Caco-2 (cell line): Measurements from ENCODE around the gene RNU6-8. TPM values are rescaled to one million over a fixed set of nuclear protein-coding genes. Genes with fewer than 3 reads are reported as not detected.

Source experiments
- Bru-seq: library from RNA; stranded (reverse); fragments of 400-500 nt; gene quantifications from one replicate; lab custom pipeline; 2021; lab: Mats Ljungman, UMichigan
- BruChase-seq, 2 experiments: library from RNA; stranded (reverse); fragments of 400-500 nt; gene quantifications; one replicate each; lab custom pipeline; 2021; lab: Mats Ljungman, UMichigan
- BruUV-seq: library from RNA; stranded (reverse); fragments of 400-500 nt; replicated peaks from 2 replicates; lab custom pipeline; 2021; lab: Mats Ljungman, UMichigan
- CTCF ChIA-PET: fragments of 300-600 bp; sonication (Branson Sonifier 250); formaldehyde crosslinking; loops from one replicate; lab custom pipeline; 2022; ENCODE audit warnings: antibody characterized with exemption; lab: Charles Lee
- POLR2A ChIA-PET: fragments of 300-600 bp; sonication (Branson Sonifier 250); formaldehyde crosslinking; loops from one replicate; lab custom pipeline; 2022; ENCODE audit warnings: antibody characterized with exemption; lab: Charles Lee
- DNase-seq, 2 experiments: peaks; one replicate each; pipeline versions ENCODE4 v3.0.0 to v3.0.0-alpha.2; 2020 to 2022
- H3K27me3 ChIP-seq: replicated peaks from 2 replicates; pipeline ENCODE4 v1.6.0; 2011; ENCODE audit warnings: low read length; ENCODE audit not compliant: control insufficient read depth, insufficient read depth
- H3K36me3 ChIP-seq: 2 replicates; pipeline ENCODE4 v1.5.1; 2011; ENCODE audit warnings: low read length; ENCODE audit not compliant: control insufficient read depth, insufficient read depth
- H3K4me1 ChIP-seq: fragments of 250-450 bp; sonication (Bioruptor Pico); 2 replicates; pipeline ENCODE4 v1.5.1; 2020; ENCODE audit warnings: mild to moderate bottlenecking
- H3K4me3 ChIP-seq: 2 replicates; pipeline ENCODE4 v1.5.1; 2011; ENCODE audit warnings: low read depth, mild to moderate bottlenecking, control low read depth, low read length
- H3K9me3 ChIP-seq: fragments of 250-450 bp; sonication (Bioruptor Pico); 2 replicates; pipeline ENCODE4 v1.5.1; 2020; ENCODE audit warnings: mild to moderate bottlenecking, moderate library complexity
- H3K27ac Mint-ChIP-seq: one replicate; pipeline ENCODE4 v1.8.0; 2022; ENCODE audit warnings: mixed read lengths; ENCODE audit not compliant: unreplicated experiment
- H3K27me3 Mint-ChIP-seq: one replicate; pipeline ENCODE4 v1.8.0; 2022; ENCODE audit warnings: mixed read lengths; ENCODE audit not compliant: insufficient read depth, unreplicated experiment
- H3K36me3 Mint-ChIP-seq: one replicate; pipeline ENCODE4 v1.8.0; 2022; ENCODE audit warnings: mild to moderate bottlenecking, mixed read lengths; ENCODE audit not compliant: insufficient read depth, unreplicated experiment
- H3K4me1 Mint-ChIP-seq: one replicate; pipeline ENCODE4 v1.8.0; 2022; ENCODE audit warnings: low read depth, mixed read lengths; ENCODE audit not compliant: unreplicated experiment
- H3K4me3 Mint-ChIP-seq: one replicate; pipeline ENCODE4 v1.8.0; 2022; ENCODE audit warnings: mild to moderate bottlenecking, moderate library complexity, mixed read lengths; ENCODE audit not compliant: unreplicated experiment
- H3K9me3 Mint-ChIP-seq: one replicate; pipeline ENCODE4 v1.8.0; 2022; ENCODE audit warnings: mixed read lengths; ENCODE audit not compliant: unreplicated experiment
- CTCF ChIP-seq, 2 experiments: fragments of 200-600 bp in 1 of 2; IDR thresholded peaks; 1 replicate in 1 of 2; 2 replicates in 1 of 2; pipeline versions ENCODE4 v1.5.1 to v1.8.0; 2011 to 2022; ENCODE audit warnings: antibody characterized with exemption in 1 of 2, control low read depth in 1 of 2, inconsistent platforms in 1 of 2, low read depth in 1 of 2, low read length in 1 of 2, mild to moderate bottlenecking in 1 of 2, moderate library complexity in 1 of 2; ENCODE audit not compliant: insufficient read depth in 1 of 2, severe bottlenecking in 1 of 2, unreplicated experiment in 1 of 2
- intact Hi-C: fragments of 100-400 bp; cut with micrococcal nuclease; formaldehyde crosslinking; loops from one replicate; pipeline ENCODE4 v1.10.0; 2022; ENCODE audit not compliant: unreplicated experiment
- long read RNA-seq: library from polyadenylated mRNA; stranded (forward); transcript quantifications from one replicate; pipeline ENCODE4 v2.0.0, GENCODE V29; 2022
- total RNA-seq: library from RNA; stranded (reverse); gene quantifications from 2 replicates; pipeline ENCODE4 v1.2.3, GENCODE V29; 2022

Gene RNU6-8
- total RNA-seq: not detected in 2 replicates
- Bru-seq, nascent RNA: percentile 58 among the genes with signal in this experiment
- percentile 38 among the genes with signal in this experiment for BruChase-seq, experiment 1, labeled RNA remaining after a 2-hour chase
- BruChase-seq, experiment 2, labeled RNA remaining after a 6-hour chase: percentile 42 among the genes with signal in this experiment
- long read RNA-seq, partial matches to known transcripts: 0 of 2 reads
- long read RNA-seq, other reads (novel, unspliced or antisense): 0 of 2 reads

GRCh38 chr14:32202998-32203882, at the start of gene RNU6-8:
Gene RNU6-8 (minus strand): TSS chr14:32203269.
- Histone ChIP-seq H3K9me3 (no peaks in the 10 kb centered on the region), H3K36me3 (no peaks in the 10 kb centered on the region), H3K4me1 (0 out of 2 replicates have a peak, but pooled peaks cover 5% of the 10 kb centered on the region), H3K4me3 (peak within 1 kb of the TSS; percentile 76), H3K27me3 (no peaks in the 10 kb centered on the region)
- intact Hi-C loops: loop anchor here (1.0 to 2.0 kb wide), 3 partner anchors 49 to 270 kb away; no protein-coding TSS in a partner anchor
- H3K4me3 Mint-ChIP-seq: peak within 1 kb of the TSS; percentile 90
- peak; percentile 95 for DNase-seq
- no peaks in the 10 kb centered on the region for H3K9me3 Mint-ChIP-seq
- H3K36me3 Mint-ChIP-seq: peaks cover 20% of the 10 kb centered on the region
- no TSS peak for BruUV-seq
- POLR2A ChIA-PET: interaction anchor here (0.6 to 1.0 kb wide), 4 partner anchors 127 to 310 kb away, joined by 3 to 13 read pairs (median 4); partner anchors contain the start of gene ARHGAP5
- TF ChIP-seq CTCF (IDR thresholded peaks at IDR 0.05; ENCODE audit: insufficient read depth in 1 of 2, low read depth in 1 of 2, low read length in 1 of 2, severe bottlenecking in 1 of 2, unreplicated experiment in 1 of 2): no peak
- no peaks in the 10 kb centered on the region for H3K27me3 Mint-ChIP-seq
- no peaks in the 10 kb centered on the region for H3K4me1 Mint-ChIP-seq
- CTCF ChIA-PET: interaction anchor here (0.7 to 1.0 kb wide), 4 partner anchors 52 to 357 kb away, joined by 3 to 4 read pairs (median 3); no protein-coding TSS in a partner anchor
- H3K27ac Mint-ChIP-seq: peak within 1 kb of the TSS; percentile 98

- Mint-ChIP-seq H3K27ac (no peak overlapping the region), H3K27me3 (no peaks in the 10 kb centered on the region), H3K4me3 (no peak overlapping the region), H3K36me3 (no peaks in the 10 kb centered on the region), H3K4me1 (no peaks in the 10 kb centered on the region), H3K9me3 (no peaks in the 10 kb centered on the region)
- POLR2A ChIA-PET: no interaction called here
- Histone ChIP-seq H3K9me3 (no peaks in the 10 kb centered on the region), H3K36me3 (no peaks in the 10 kb centered on the region), H3K4me1 (peaks cover 5% of the 10 kb centered on the region), H3K27me3 (no peaks in the 10 kb centered on the region), H3K4me3 (no peak overlapping the region)
- BruUV-seq: no TSS peak
- peak; percentile 60 to 85 for TF ChIP-seq CTCF (IDR thresholded peaks at IDR 0.05; ENCODE audit: insufficient read depth in 1 of 2, low read depth in 1 of 2, low read length in 1 of 2, severe bottlenecking in 1 of 2, unreplicated experiment in 1 of 2)
- peak; percentile 65 to 78 for DNase-seq
- intact Hi-C loops: loop anchor here (1.0 to 10.0 kb wide), 7 partner anchors 49 to 797 kb away; partner anchors contain the start of genes DTD2 and RNU6-8
- CTCF ChIA-PET: interaction anchor here (0.7 to 1.1 kb wide), 2 partner anchors 131 to 318 kb away, joined by 3 to 4 read pairs; no protein-coding TSS in a partner anchor
These were observed 49.1 kb upstream of the RNU6-8 start for GRCh38 chr14:32252030-32252670.
